Activated naive CD8-positive, alpha-beta T cell treated with anti-CD3 and anti-CD28 coated beads for 36 hours (primary cell): ENCODE measurements around the gene SKAP1. TPM values are rescaled to one million over a fixed set of nuclear protein-coding genes. Genes with fewer than 3 reads are reported as not detected.

Experiments
- DNase-seq: peaks from one replicate; pipeline ENCODE4 v3.0.0; 2021
- H3K27ac Mint-ChIP-seq: one replicate; pipeline ENCODE4 v1.8.0; 2022; ENCODE audit warnings: mild to moderate bottlenecking, moderate library complexity, mixed read lengths
- H3K27me3 Mint-ChIP-seq: one replicate; pipeline ENCODE4 v1.8.0; 2022; ENCODE audit warnings: mild to moderate bottlenecking, mixed read lengths
- H3K36me3 Mint-ChIP-seq: one replicate; pipeline ENCODE4 v1.8.0; 2021; ENCODE audit warnings: mild to moderate bottlenecking, mixed read lengths
- H3K4me1 Mint-ChIP-seq: one replicate; pipeline ENCODE4 v1.8.0; 2021; ENCODE audit warnings: mixed read lengths
- H3K4me3 Mint-ChIP-seq: one replicate; pipeline ENCODE4 v1.8.0; 2022; ENCODE audit warnings: mild to moderate bottlenecking, moderate library complexity, mixed read lengths
- H3K9me3 Mint-ChIP-seq: one replicate; pipeline ENCODE4 v1.8.0; 2022; ENCODE audit warnings: mixed read lengths
- total RNA-seq, 2 experiments: library from RNA; stranded (reverse); gene quantifications; one replicate each; pipeline ENCODE4 v1.2.3, GENCODE V29; 2021

SKAP1 gene
- total RNA-seq: 10 to 100 TPM; 54.2 to 55.4 TPM

- H3K36me3 Mint-ChIP-seq: peaks cover 42% of the 10 kb centered on the region
- H3K27ac Mint-ChIP-seq: peak within 1 kb of the TSS; percentile 95
Observed at GRCh38 chr17:48429638-48430586, at the start of gene SKAP1. TSS of gene SKAP1 (minus strand) at chr17:48430214.

GRCh38 chr17:48479014-48479402, 49.0 kb upstream of the SKAP1 start:
- H3K4me3 Mint-ChIP-seq: no peak overlapping the region
- peak overlapping the region; percentile 5 for H3K27ac Mint-ChIP-seq
- no peaks in the 10 kb centered on the region for H3K36me3 Mint-ChIP-seq
- peaks cover 20% of the 10 kb centered on the region for H3K4me1 Mint-ChIP-seq
- no peak for DNase-seq
- no peaks in the 10 kb centered on the region for H3K9me3 Mint-ChIP-seq
- peaks cover 5% of the 10 kb centered on the region for H3K27me3 Mint-ChIP-seq

More at GRCh38 chr17:48429638-48430586, at the start of gene SKAP1:
- H3K4me1 Mint-ChIP-seq: peaks cover 56% of the 10 kb centered on the region
- H3K9me3 Mint-ChIP-seq: no peaks in the 10 kb centered on the region
- H3K4me3 Mint-ChIP-seq: peak within 1 kb of the TSS; percentile 91
- DNase-seq: peak; percentile 77
- no peaks in the 10 kb centered on the region for H3K27me3 Mint-ChIP-seq

DNA sequence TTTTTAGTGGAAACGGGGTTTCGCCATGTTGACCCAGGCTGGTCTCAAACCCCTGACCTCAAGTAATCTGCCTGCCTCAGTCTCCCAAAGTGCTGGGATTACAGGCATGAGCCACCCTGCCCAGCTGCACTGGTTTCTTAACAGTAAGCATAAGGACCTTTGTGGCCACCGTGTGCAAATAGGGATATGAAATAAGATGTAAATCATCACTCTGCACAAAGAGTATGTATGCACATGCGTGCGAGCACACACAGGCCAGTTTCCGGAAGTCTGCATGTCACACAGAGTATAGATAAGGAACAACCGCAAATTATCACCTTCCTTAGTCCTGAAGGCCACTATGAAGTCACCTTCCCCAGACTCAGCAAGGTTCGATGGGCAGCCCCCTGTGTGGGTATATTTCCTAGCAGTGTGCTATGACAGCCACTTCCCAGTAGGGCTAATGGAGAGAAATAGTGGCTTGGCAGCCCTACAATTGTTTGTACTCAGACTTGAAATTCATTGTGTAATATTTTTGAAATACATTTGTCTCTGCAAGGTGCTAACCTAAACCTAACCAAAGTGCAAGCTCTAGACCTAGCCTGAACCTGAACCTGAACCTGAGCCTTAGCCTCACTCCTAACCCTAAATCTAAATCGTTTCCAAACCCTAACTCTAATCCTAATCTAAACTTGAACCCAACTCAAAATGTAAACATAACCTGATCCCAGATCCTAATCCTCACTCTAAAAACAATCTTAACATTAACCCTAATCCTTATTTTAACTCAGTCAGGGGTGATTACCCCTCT, 48.4 kb upstream of the SKAP1 start:
- H3K9me3 Mint-ChIP-seq: no peaks in the 10 kb centered on the region
- peaks cover 16% of the 10 kb centered on the region for H3K4me1 Mint-ChIP-seq
- H3K36me3 Mint-ChIP-seq: no peaks in the 10 kb centered on the region
- no peak overlapping the region for H3K4me3 Mint-ChIP-seq
- peak overlapping the region; percentile 38 for H3K27ac Mint-ChIP-seq
- DNase-seq: peak; percentile 23
- H3K27me3 Mint-ChIP-seq: peaks cover 5% of the 10 kb centered on the region

DNA sequence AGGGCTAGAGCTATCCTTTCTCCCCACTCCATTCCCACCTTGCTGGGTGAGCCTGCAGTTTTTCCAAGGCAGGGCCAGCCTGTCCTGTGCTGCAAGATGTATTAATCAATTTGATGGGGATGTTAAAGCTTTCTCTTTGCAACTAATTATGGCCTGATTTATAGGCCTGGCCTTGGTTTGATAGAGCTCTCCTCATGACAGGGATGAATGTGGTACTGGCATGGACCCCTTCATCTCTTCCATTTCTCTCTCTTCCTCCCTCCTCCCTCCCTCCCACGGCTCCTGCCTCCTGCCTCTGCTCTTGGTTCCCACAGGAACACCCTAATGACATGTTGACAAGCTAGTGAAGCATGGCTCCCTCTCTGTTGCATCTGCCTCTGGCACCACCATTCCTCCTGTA, 47.2 kb upstream of the SKAP1 start:
- Mint-ChIP-seq H3K36me3 (no peaks in the 10 kb centered on the region), H3K27me3 (no peaks in the 10 kb centered on the region), H3K4me1 (peaks cover 4% of the 10 kb centered on the region), H3K9me3 (no peaks in the 10 kb centered on the region), H3K27ac (no peak overlapping the region), H3K4me3 (no peak overlapping the region)
- no peak for DNase-seq

- peaks cover under 1% of the 10 kb centered on the region for H3K4me1 Mint-ChIP-seq
- no peaks in the 10 kb centered on the region for H3K27me3 Mint-ChIP-seq
- no peaks in the 10 kb centered on the region for H3K9me3 Mint-ChIP-seq
- no peak overlapping the region for H3K4me3 Mint-ChIP-seq
- H3K27ac Mint-ChIP-seq: no peak overlapping the region
- DNase-seq: no peak
- H3K36me3 Mint-ChIP-seq: no peaks in the 10 kb centered on the region
Observed at GRCh38 chr17:48472411-48473281, 42.6 kb upstream of the SKAP1 start.

DNA sequence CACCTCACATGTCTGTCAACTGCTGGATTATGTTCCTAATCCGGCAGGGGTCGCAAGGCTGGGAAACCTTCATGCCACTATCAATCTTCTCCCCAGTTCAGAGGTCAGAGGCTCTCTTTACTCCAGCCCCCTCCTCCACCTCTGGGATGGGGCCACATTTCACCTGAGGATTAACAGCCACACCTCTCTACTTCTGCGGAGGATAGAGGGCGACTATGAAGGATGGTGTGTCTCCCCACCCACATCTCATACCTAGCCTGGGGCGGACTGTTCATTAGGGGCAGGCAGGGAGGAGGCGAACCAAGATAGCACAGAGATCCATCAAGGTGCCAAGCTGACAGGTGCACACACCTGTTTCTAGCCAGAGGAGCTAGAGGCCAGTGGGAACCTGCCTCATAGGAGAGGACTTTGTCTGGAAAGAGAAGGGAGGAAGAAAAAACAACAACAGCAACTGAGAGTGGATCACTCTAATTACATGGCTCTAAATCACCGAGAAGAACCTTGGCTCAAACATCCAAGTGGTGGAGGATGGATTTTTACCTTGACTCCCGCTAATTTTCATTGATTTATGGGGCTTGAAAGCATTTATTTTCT, 41.9 kb upstream of the SKAP1 start:
- DNase-seq: no peak
- H3K27ac Mint-ChIP-seq: no peak overlapping the region
- H3K4me1 Mint-ChIP-seq: no peaks in the 10 kb centered on the region
- no peaks in the 10 kb centered on the region for H3K9me3 Mint-ChIP-seq
- H3K27me3 Mint-ChIP-seq: no peaks in the 10 kb centered on the region
- H3K36me3 Mint-ChIP-seq: no peaks in the 10 kb centered on the region
- no peak overlapping the region for H3K4me3 Mint-ChIP-seq

- no peaks in the 10 kb centered on the region for H3K36me3 Mint-ChIP-seq
- no peaks in the 10 kb centered on the region for H3K4me1 Mint-ChIP-seq
- no peaks in the 10 kb centered on the region for H3K9me3 Mint-ChIP-seq
- H3K27me3 Mint-ChIP-seq: no peaks in the 10 kb centered on the region
- no peak overlapping the region for H3K27ac Mint-ChIP-seq
- no peak overlapping the region for H3K4me3 Mint-ChIP-seq
- no peak for DNase-seq
Observed at GRCh38 chr17:48470388-48471034, 40.5 kb upstream of the SKAP1 start.

- Mint-ChIP-seq H3K27ac (no peak overlapping the region), H3K4me3 (no peak overlapping the region), H3K36me3 (no peaks in the 10 kb centered on the region), H3K4me1 (no peaks in the 10 kb centered on the region), H3K27me3 (no peaks in the 10 kb centered on the region), H3K9me3 (no peaks in the 10 kb centered on the region)
- no peak for DNase-seq
Observed at GRCh38 chr17:48469227-48469626, 39.2 kb upstream of the SKAP1 start.

- no peaks in the 10 kb centered on the region for H3K4me1 Mint-ChIP-seq
- no peak overlapping the region for H3K27ac Mint-ChIP-seq
- no peaks in the 10 kb centered on the region for H3K9me3 Mint-ChIP-seq
- no peak overlapping the region for H3K4me3 Mint-ChIP-seq
- H3K36me3 Mint-ChIP-seq: no peaks in the 10 kb centered on the region
- DNase-seq: no peak
- H3K27me3 Mint-ChIP-seq: no peaks in the 10 kb centered on the region
Observed at GRCh38 chr17:48468299-48468698, 38.3 kb upstream of the SKAP1 start.

GRCh38 chr17:48465884-48466283, 35.9 kb upstream of the SKAP1 start:
- Mint-ChIP-seq H3K27ac (no peak overlapping the region), H3K4me1 (no peaks in the 10 kb centered on the region), H3K27me3 (no peaks in the 10 kb centered on the region), H3K9me3 (no peaks in the 10 kb centered on the region), H3K36me3 (no peaks in the 10 kb centered on the region), H3K4me3 (no peak overlapping the region)
- no peak for DNase-seq

DNA sequence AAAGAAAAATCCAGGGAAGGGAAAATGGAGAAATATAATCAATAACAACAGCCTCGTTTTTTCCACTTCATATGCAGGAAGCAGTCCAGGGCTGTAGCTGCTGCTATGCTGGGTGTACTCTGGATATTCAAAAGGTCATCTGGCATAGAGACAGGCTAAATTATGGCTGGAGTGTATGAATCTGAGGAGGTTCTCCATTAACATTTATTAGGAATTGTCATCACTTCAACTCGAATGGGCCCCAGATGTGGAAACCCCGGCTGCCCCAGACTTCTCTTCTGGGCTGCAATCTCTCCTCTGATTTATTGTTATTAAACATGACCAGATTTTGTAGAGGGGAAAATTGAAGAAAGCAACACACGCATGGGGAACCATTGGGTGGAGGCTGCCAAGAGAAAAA, 33.5 kb upstream of the SKAP1 start:
- Mint-ChIP-seq H3K4me1 (peaks cover 2% of the 10 kb centered on the region), H3K9me3 (no peaks in the 10 kb centered on the region), H3K27ac (no peak overlapping the region), H3K4me3 (no peak overlapping the region), H3K36me3 (no peaks in the 10 kb centered on the region), H3K27me3 (no peaks in the 10 kb centered on the region)
- DNase-seq: no peak

DNA sequence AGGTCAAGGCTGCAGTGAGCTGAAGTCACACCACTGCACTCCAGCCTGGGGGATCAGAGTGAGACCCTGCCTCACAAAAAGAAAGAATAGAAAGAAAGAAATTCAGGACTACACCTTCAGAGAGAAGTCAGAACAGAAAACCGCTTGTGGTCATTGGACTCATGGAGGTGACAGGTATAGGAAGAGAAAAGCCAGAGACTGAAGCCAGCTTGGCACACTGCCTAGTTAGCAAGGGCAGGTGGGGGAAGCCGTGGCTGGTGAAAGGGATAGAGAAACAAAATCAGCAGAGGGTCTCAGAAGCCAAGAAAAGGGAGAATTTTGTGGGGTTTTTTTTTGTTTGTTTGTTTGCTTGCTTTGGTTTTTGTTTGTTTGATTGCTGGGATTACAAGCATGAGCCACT, 32.9 kb upstream of the SKAP1 start:
- Mint-ChIP-seq H3K27me3 (no peaks in the 10 kb centered on the region), H3K36me3 (no peaks in the 10 kb centered on the region), H3K27ac (no peak overlapping the region), H3K4me3 (no peak overlapping the region), H3K4me1 (peaks cover 2% of the 10 kb centered on the region), H3K9me3 (no peaks in the 10 kb centered on the region)
- no peak for DNase-seq

DNA sequence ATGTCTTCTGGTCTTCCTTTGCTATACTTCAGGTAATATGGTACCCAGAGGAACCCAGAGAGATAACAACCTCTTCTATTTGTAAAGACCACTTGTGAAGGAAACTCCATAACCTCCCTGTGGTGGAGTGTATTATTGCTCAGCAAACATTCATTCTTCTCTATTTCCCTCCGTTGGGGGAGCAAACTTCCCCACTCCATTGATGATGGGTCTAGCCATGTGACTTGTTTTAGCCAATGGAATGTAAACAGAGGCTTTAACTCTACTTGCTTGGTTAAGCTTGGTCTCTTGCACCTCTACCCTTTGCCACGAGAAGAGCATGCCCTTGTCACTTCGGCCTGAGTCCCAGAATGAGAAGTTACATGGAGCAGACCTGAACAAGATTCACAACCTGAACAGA, 30.0 kb upstream of the SKAP1 start:
- H3K27me3 Mint-ChIP-seq: no peaks in the 10 kb centered on the region
- H3K4me3 Mint-ChIP-seq: no peak overlapping the region
- no peaks in the 10 kb centered on the region for H3K36me3 Mint-ChIP-seq
- no peak for DNase-seq
- H3K4me1 Mint-ChIP-seq: peaks cover 27% of the 10 kb centered on the region
- no peak overlapping the region for H3K27ac Mint-ChIP-seq
- no peaks in the 10 kb centered on the region for H3K9me3 Mint-ChIP-seq
